Neural progenitor cell (in vitro differentiated cells): Measurements from ENCODE around the gene HSPB6. TPM values are rescaled to one million over a fixed set of nuclear protein-coding genes. Genes with fewer than 3 reads are reported as not detected.

ENCODE experiments used
- DNase-seq: peaks from one replicate; pipeline ENCODE4 v3.0.0-alpha.2; 2016; ENCODE audit warnings: low spot score
- H2AFZ ChIP-seq: fragments of 200-600 bp; sonication (generic); replicated peaks from 2 replicates; pipeline ENCODE4 v1.6.1; 2016; ENCODE audit warnings: antibody characterized with exemption
- H3F3A ChIP-seq: fragments of 200-600 bp; sonication (generic); 2 replicates; pipeline ENCODE4 v1.6.1; 2016; ENCODE audit warnings: antibody characterized with exemption, low read depth
- H3K27ac ChIP-seq: fragments of 200-600 bp; sonication (generic); 2 replicates; pipeline ENCODE4 v1.5.1; 2016; ENCODE audit warnings: mild to moderate bottlenecking
- H3K27me3 ChIP-seq: fragments of 200-600 bp; sonication (generic); 2 replicates; pipeline ENCODE4 v1.6.1; 2016; ENCODE audit warnings: mild to moderate bottlenecking, moderate library complexity
- H3K36me3 ChIP-seq: fragments of 200-600 bp; sonication (generic); 2 replicates; pipeline ENCODE4 v1.5.1; 2016
- H3K4me1 ChIP-seq: fragments of 200-600 bp; sonication (generic); 2 replicates; pipeline ENCODE4 v1.6.1; 2016; ENCODE audit warnings: mixed run types
- H3K4me2 ChIP-seq: fragments of 200-600 bp; sonication (generic); 2 replicates; pipeline ENCODE4 v1.6.1; 2016
- H3K4me3 ChIP-seq: fragments of 200-600 bp; sonication (generic); 2 replicates; pipeline ENCODE4 v1.5.1; 2016
- H3K79me2 ChIP-seq: fragments of 200-600 bp; sonication (generic); 2 replicates; pipeline ENCODE4 v1.6.1; 2016; ENCODE audit warnings: low read depth
- H3K9ac ChIP-seq: fragments of 200-600 bp; sonication (generic); 2 replicates; pipeline ENCODE4 v1.6.1; 2016
- H3K9me3 ChIP-seq: fragments of 200-600 bp; sonication (generic); 2 replicates; pipeline ENCODE4 v1.5.1; 2016; ENCODE audit warnings: low read depth
- H4K20me1 ChIP-seq: fragments of 200-600 bp; sonication (generic); 2 replicates; pipeline ENCODE4 v1.6.1; 2016; ENCODE audit warnings: low read depth
- H3K27ac Mint-ChIP-seq: 3 replicates; pipeline ENCODE4 v1.8.0; 2021; ENCODE audit warnings: mixed read lengths
- H3K27me3 Mint-ChIP-seq: 2 replicates; pipeline ENCODE4 v1.8.0; 2022; ENCODE audit warnings: low read depth, mild to moderate bottlenecking, inconsistent platforms, moderate library complexity, mixed read lengths; ENCODE audit not compliant: insufficient read depth
- H3K36me3 Mint-ChIP-seq: 3 replicates; pipeline ENCODE4 v1.8.0; 2021; ENCODE audit warnings: mixed read lengths
- H3K4me1 Mint-ChIP-seq: 3 replicates; pipeline ENCODE4 v1.8.0; 2021; ENCODE audit warnings: mixed read lengths
- H3K4me3 Mint-ChIP-seq: 3 replicates; pipeline ENCODE4 v1.8.0; 2021; ENCODE audit warnings: mild to moderate bottlenecking, moderate library complexity, mixed read lengths
- H3K9me3 Mint-ChIP-seq: 3 replicates; pipeline ENCODE4 v1.8.0; 2020; ENCODE audit warnings: mixed read lengths
- CTCF ChIP-seq: fragments of 200-600 bp; sonication (generic); IDR thresholded peaks from 2 replicates; pipeline ENCODE4 v1.5.1; 2017; ENCODE audit warnings: antibody characterized with exemption, mild to moderate bottlenecking
- EZH2 ChIP-seq: fragments of 200-600 bp; sonication (generic); IDR thresholded peaks from 2 replicates; pipeline ENCODE4 v1.6.1; 2017; ENCODE audit warnings: antibody characterized with exemption, mild to moderate bottlenecking, moderate library complexity
- EZH2phosphoT487 ChIP-seq: fragments of 200-600 bp; sonication (generic); IDR thresholded peaks from 2 replicates; pipeline ENCODE4 v1.6.1; 2017; ENCODE audit warnings: antibody characterized with exemption
- total RNA-seq: library from RNA; depleted of rRNA; stranded (reverse); fragments of >200 nt; gene quantifications from 2 replicates; pipeline ENCODE4 v1.2.3, GENCODE V29; 2015; ENCODE audit warnings: low replicate concordance

HSPB6 gene
- total RNA-seq, 1 donor from 2014 or later: not detected

GRCh38 chr19:35722461-35722860 lies 34.4 kb downstream of the HSPB6 start:
- Histone ChIP-seq H3K79me2 (peaks cover 22% of the 10 kb centered on the region), H2AFZ (no peak overlapping the region), H4K20me1 (peaks cover 23% of the 10 kb centered on the region), H3K27ac (no peak overlapping the region), H3K4me3 (no peak overlapping the region), H3K4me1 (peaks cover 5% of the 10 kb centered on the region), H3K4me2 (no peak overlapping the region), H3K27me3 (no peaks in the 10 kb centered on the region), H3K9me3 (no peaks in the 10 kb centered on the region), H3K9ac (no peak overlapping the region), H3K36me3 (no peaks in the 10 kb centered on the region), H3F3A (peaks cover under 1% of the 10 kb centered on the region)
- no peaks in the 10 kb centered on the region for H3K9me3 Mint-ChIP-seq
- H3K4me1 Mint-ChIP-seq: peaks cover 9% of the 10 kb centered on the region
- TF ChIP-seq EZH2phosphoT487 (no peak), CTCF (no peak), EZH2 (no peak)
- H3K27me3 Mint-ChIP-seq: peaks cover 10% of the 10 kb centered on the region
- H3K4me3 Mint-ChIP-seq: peak overlapping the region; percentile 21
- H3K27ac Mint-ChIP-seq: no peak overlapping the region
- DNase-seq: no peak
- peaks cover 34% of the 10 kb centered on the region for H3K36me3 Mint-ChIP-seq

- Histone ChIP-seq H2AFZ (no peak overlapping the region), H4K20me1 (peaks cover 23% of the 10 kb centered on the region), H3K9ac (no peak overlapping the region), H3K79me2 (peaks cover 22% of the 10 kb centered on the region), H3K27ac (no peak overlapping the region), H3K9me3 (no peaks in the 10 kb centered on the region), H3K27me3 (no peaks in the 10 kb centered on the region), H3K4me1 (peaks cover 5% of the 10 kb centered on the region), H3K4me3 (no peak overlapping the region), H3K36me3 (no peaks in the 10 kb centered on the region), H3F3A (peaks cover 9% of the 10 kb centered on the region), H3K4me2 (no peak overlapping the region)
- Mint-ChIP-seq H3K4me3 (no peak overlapping the region), H3K27me3 (peaks cover 7% of the 10 kb centered on the region), H3K27ac (no peak overlapping the region), H3K9me3 (no peaks in the 10 kb centered on the region), H3K4me1 (peaks cover 14% of the 10 kb centered on the region), H3K36me3 (peaks cover 32% of the 10 kb centered on the region)
- TF ChIP-seq EZH2phosphoT487 (no peak), CTCF (no peak), EZH2 (no peak)
- no peak for DNase-seq
Observed at GRCh38 chr19:35721374-35721773, 35.5 kb downstream of the HSPB6 start.

GRCh38 chr19:35720648-35721047 lies 36.2 kb downstream of the HSPB6 start:
- TF ChIP-seq CTCF: no peak
- TF ChIP-seq EZH2: no peak
- no peak for TF ChIP-seq EZH2phosphoT487
- Histone ChIP-seq H3F3A (peaks cover 16% of the 10 kb centered on the region), H2AFZ (no peak overlapping the region), H3K4me2 (no peak overlapping the region), H3K9ac (no peak overlapping the region), H3K27me3 (peaks cover 3% of the 10 kb centered on the region), H3K4me3 (no peak overlapping the region), H4K20me1 (peaks cover 23% of the 10 kb centered on the region), H3K9me3 (no peaks in the 10 kb centered on the region), H3K36me3 (no peaks in the 10 kb centered on the region), H3K79me2 (peaks cover 22% of the 10 kb centered on the region), H3K27ac (no peak overlapping the region), H3K4me1 (peaks cover 10% of the 10 kb centered on the region)
- peaks cover 22% of the 10 kb centered on the region for H3K4me1 Mint-ChIP-seq
- H3K36me3 Mint-ChIP-seq: peaks cover 27% of the 10 kb centered on the region
- peak overlapping the region; percentile 69 for H3K4me3 Mint-ChIP-seq
- H3K27ac Mint-ChIP-seq: no peak overlapping the region
- no peak for DNase-seq
- H3K9me3 Mint-ChIP-seq: no peaks in the 10 kb centered on the region
- H3K27me3 Mint-ChIP-seq: peaks cover 6% of the 10 kb centered on the region
